Muscle layer of colon (tissue), 2 donors: ENCODE results near the gene FBXO36.

Source experiments
- H3K27ac ChIP-seq: one replicate; pipeline ENCODE4 v1.7.0; 2013; ENCODE audit warnings: low read depth, mild to moderate bottlenecking, low read length, moderate library complexity
- H3K27me3 ChIP-seq, 2 donors: one replicate each; pipeline ENCODE4 v1.7.0; 2013; ENCODE audit warnings: low read length in 2 of 2, mild to moderate bottlenecking in 2 of 2; ENCODE audit not compliant: insufficient read depth in 2 of 2, control insufficient read depth in 1 of 2
- H3K36me3 ChIP-seq: one replicate; pipeline ENCODE4 v1.7.0; 2013; ENCODE audit warnings: mild to moderate bottlenecking, low read length; ENCODE audit not compliant: insufficient read depth
- H3K4me1 ChIP-seq: one replicate; pipeline ENCODE4 v1.7.0; 2013; ENCODE audit warnings: mild to moderate bottlenecking, low read length; ENCODE audit not compliant: insufficient read depth
- H3K4me3 ChIP-seq, 2 donors: one replicate each; pipeline ENCODE4 v1.7.0; 2013; ENCODE audit warnings: low read length in 2 of 2, low read depth in 1 of 2, mild to moderate bottlenecking in 1 of 2, moderate library complexity in 1 of 2
- H3K9ac ChIP-seq: one replicate; pipeline ENCODE4 v1.7.0; 2013; ENCODE audit warnings: low read length
- H3K9me3 ChIP-seq: one replicate; pipeline ENCODE4 v1.7.0; 2013; ENCODE audit warnings: mild to moderate bottlenecking, low read length
- donor health status: abdominal sarcoma.
- donor health status: Adenocarcinoma of cecum.

FBXO36 gene

GRCh38 chr2:229980431-229981184 is 58.3 kb downstream of the FBXO36 start:
- Histone ChIP-seq H3K36me3 (no peaks in the 10 kb centered on the region), H3K9ac (peak overlapping the region; percentile 22), H3K27ac (peak overlapping the region; percentile 60), H3K27me3 (no peaks in the 10 kb centered on the region), H3K4me3 (peak overlapping the region in 1 of 2 donors; percentile 29), H3K4me1 (peaks cover 19% of the 10 kb centered on the region), H3K9me3 (no peaks in the 10 kb centered on the region)

GRCh38 chr2:229993236-229993635 is 70.9 kb downstream of the FBXO36 start:
- H3K36me3 ChIP-seq: no peaks in the 10 kb centered on the region
- no peak overlapping the region for H3K4me3 ChIP-seq
- H3K27me3 ChIP-seq: no peaks in the 10 kb centered on the region
- H3K27ac ChIP-seq: no peak overlapping the region
- H3K4me1 ChIP-seq: no peaks in the 10 kb centered on the region
- no peak overlapping the region for H3K9ac ChIP-seq
- no peaks in the 10 kb centered on the region for H3K9me3 ChIP-seq

GRCh38 chr2:229996320-229996719 is 74.0 kb downstream of the FBXO36 start:
- H3K9me3 ChIP-seq: no peaks in the 10 kb centered on the region
- H3K4me1 ChIP-seq: no peaks in the 10 kb centered on the region
- no peak overlapping the region for H3K9ac ChIP-seq
- H3K36me3 ChIP-seq: no peaks in the 10 kb centered on the region
- no peaks in the 10 kb centered on the region for H3K27me3 ChIP-seq
- no peak overlapping the region for H3K4me3 ChIP-seq
- no peak overlapping the region for H3K27ac ChIP-seq

GRCh38 chr2:229997565-229997964 is 75.3 kb downstream of the FBXO36 start:
- no peak overlapping the region for H3K4me3 ChIP-seq
- no peaks in the 10 kb centered on the region for H3K4me1 ChIP-seq
- no peak overlapping the region for H3K9ac ChIP-seq
- H3K27ac ChIP-seq: no peak overlapping the region
- no peaks in the 10 kb centered on the region for H3K9me3 ChIP-seq
- no peaks in the 10 kb centered on the region for H3K27me3 ChIP-seq
- no peaks in the 10 kb centered on the region for H3K36me3 ChIP-seq

- Histone ChIP-seq H3K36me3 (no peaks in the 10 kb centered on the region), H3K4me1 (no peaks in the 10 kb centered on the region), H3K9ac (no peak overlapping the region), H3K9me3 (no peaks in the 10 kb centered on the region), H3K27me3 (no peaks in the 10 kb centered on the region), H3K4me3 (no peak overlapping the region), H3K27ac (no peak overlapping the region)
These were observed 78.0 kb downstream of the FBXO36 start for GRCh38 chr2:230000118-230000841.

GRCh38 chr2:230007931-230008707 is 85.8 kb downstream of the FBXO36 start:
- Histone ChIP-seq H3K4me3 (no peak overlapping the region), H3K36me3 (no peaks in the 10 kb centered on the region), H3K9ac (no peak overlapping the region), H3K4me1 (no peaks in the 10 kb centered on the region), H3K27ac (no peak overlapping the region), H3K27me3 (no peaks in the 10 kb centered on the region), H3K9me3 (no peaks in the 10 kb centered on the region)

- H3K4me1 ChIP-seq: no peaks in the 10 kb centered on the region
- H3K9ac ChIP-seq: no peak overlapping the region
- no peaks in the 10 kb centered on the region for H3K36me3 ChIP-seq
- no peaks in the 10 kb centered on the region for H3K9me3 ChIP-seq
- H3K27ac ChIP-seq: no peak overlapping the region
- no peaks in the 10 kb centered on the region for H3K27me3 ChIP-seq
- H3K4me3 ChIP-seq: no peak overlapping the region
These were observed 86.4 kb downstream of the FBXO36 start for GRCh38 chr2:230008708-230009066.

GRCh38 chr2:230010501-230010900 is 88.2 kb downstream of the FBXO36 start:
- H3K9ac ChIP-seq: no peak overlapping the region
- H3K27me3 ChIP-seq: no peaks in the 10 kb centered on the region
- no peak overlapping the region for H3K4me3 ChIP-seq
- H3K36me3 ChIP-seq: no peaks in the 10 kb centered on the region
- no peaks in the 10 kb centered on the region for H3K4me1 ChIP-seq
- H3K27ac ChIP-seq: no peak overlapping the region
- no peaks in the 10 kb centered on the region for H3K9me3 ChIP-seq

- Histone ChIP-seq H3K27me3 (no peaks in the 10 kb centered on the region), H3K9me3 (no peaks in the 10 kb centered on the region), H3K36me3 (no peaks in the 10 kb centered on the region), H3K4me1 (no peaks in the 10 kb centered on the region), H3K4me3 (no peak overlapping the region), H3K9ac (no peak overlapping the region), H3K27ac (no peak overlapping the region)
These were observed 89.3 kb downstream of the FBXO36 start for GRCh38 chr2:230011617-230012016.

GRCh38 chr2:230012267-230012884 is 90.1 kb downstream of the FBXO36 start:
- no peak overlapping the region for H3K4me3 ChIP-seq
- no peaks in the 10 kb centered on the region for H3K27me3 ChIP-seq
- no peak overlapping the region for H3K9ac ChIP-seq
- no peaks in the 10 kb centered on the region for H3K4me1 ChIP-seq
- H3K9me3 ChIP-seq: no peaks in the 10 kb centered on the region
- H3K27ac ChIP-seq: no peak overlapping the region
- H3K36me3 ChIP-seq: no peaks in the 10 kb centered on the region

- H3K36me3 ChIP-seq: no peaks in the 10 kb centered on the region
- H3K27ac ChIP-seq: no peak overlapping the region
- no peak overlapping the region for H3K4me3 ChIP-seq
- H3K4me1 ChIP-seq: no peaks in the 10 kb centered on the region
- no peak overlapping the region for H3K9ac ChIP-seq
- no peaks in the 10 kb centered on the region for H3K9me3 ChIP-seq
- H3K27me3 ChIP-seq: no peaks in the 10 kb centered on the region
These were observed 94.5 kb downstream of the FBXO36 start for GRCh38 chr2:230016844-230017243.
